ENCODE results near the gene CPLX3.

The CPLX3 gene

DNA sequence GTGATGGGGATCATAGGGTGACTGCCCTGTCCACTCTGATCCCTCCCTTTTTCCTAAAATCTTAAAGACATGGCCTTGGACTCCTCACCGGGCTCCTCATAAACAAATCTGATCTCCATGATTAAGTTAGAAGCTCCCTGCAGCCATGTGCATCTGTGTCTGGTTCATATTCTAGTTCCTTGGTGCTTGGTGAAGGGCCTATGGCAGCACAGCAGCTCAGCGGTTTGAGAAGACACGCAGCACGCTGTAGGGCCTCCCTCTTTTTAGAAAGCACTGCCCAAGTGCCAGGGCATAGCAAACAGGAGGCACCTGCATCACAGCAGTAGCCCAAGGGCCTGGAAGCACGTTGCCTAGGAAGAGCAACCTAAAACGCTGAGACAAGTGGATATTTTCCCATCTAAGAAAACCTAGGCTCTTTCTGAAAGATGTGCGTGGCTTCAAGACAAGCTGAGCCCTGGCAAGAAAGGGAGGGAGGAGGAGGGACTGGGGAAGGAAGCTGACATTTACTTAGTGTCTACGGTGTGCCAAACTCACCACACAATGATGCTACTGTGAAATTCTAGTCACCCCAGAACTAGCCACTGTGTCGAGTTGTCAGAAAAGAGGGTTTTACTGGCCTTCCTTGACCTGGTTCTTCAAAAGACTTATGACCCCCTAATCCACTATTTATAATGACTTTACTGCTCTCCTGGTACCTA lies 31.4 kb downstream of the CPLX3 start:
- TF ChIP-seq, protein P1, sequence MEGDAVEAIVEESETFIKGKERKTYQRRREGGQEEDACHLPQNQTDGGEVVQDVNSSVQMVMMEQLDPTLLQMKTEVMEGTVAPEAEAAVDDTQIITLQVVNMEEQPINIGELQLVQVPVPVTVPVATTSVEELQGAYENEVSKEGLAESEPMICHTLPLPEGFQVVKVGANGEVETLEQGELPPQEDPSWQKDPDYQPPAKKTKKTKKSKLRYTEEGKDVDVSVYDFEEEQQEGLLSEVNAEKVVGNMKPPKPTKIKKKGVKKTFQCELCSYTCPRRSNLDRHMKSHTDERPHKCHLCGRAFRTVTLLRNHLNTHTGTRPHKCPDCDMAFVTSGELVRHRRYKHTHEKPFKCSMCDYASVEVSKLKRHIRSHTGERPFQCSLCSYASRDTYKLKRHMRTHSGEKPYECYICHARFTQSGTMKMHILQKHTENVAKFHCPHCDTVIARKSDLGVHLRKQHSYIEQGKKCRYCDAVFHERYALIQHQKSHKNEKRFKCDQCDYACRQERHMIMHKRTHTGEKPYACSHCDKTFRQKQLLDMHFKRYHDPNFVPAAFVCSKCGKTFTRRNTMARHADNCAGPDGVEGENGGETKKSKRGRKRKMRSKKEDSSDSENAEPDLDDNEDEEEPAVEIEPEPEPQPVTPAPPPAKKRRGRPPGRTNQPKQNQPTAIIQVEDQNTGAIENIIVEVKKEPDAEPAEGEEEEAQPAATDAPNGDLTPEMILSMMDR (IDR thresholded peaks at IDR 0.05; ENCODE audit: low read depth, low read length) = no peak
- H3K4me3 ChIP-seq (replicated peaks in 1 of 2; ENCODE audit: low read depth in 2 of 2, low read length in 2 of 2) = no peak overlapping the region
- DNase-seq (ENCODE audit: low read depth in 2 of 2) = no peak

DNA sequence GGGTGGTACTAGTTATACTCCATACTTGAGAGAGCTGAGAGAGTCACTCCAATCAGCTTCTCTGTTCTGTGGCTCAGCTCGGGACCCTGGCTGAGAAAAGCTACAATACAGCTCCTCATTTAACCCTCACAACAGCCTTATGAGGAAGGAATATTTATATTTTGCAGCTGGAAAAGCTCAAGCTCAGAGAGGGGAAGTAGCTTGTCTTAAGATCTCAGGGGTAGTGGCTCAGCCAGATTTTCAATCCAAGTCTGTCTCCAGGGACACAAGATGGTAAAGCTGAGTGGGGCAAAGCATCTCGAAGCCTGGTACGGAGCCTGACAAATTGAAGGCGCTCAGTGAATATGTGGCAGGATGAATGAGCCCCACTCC lies 31.9 kb downstream of the CPLX3 start:
- TF ChIP-seq, protein P1 (IDR thresholded peaks at IDR 0.05; ENCODE audit: low read depth, low read length) = no peak
- no peak for DNase-seq (ENCODE audit: low read depth in 2 of 2)
- H3K4me3 ChIP-seq (replicated peaks in 1 of 2; ENCODE audit: low read depth in 2 of 2, low read length in 2 of 2) = no peak overlapping the region

DNA sequence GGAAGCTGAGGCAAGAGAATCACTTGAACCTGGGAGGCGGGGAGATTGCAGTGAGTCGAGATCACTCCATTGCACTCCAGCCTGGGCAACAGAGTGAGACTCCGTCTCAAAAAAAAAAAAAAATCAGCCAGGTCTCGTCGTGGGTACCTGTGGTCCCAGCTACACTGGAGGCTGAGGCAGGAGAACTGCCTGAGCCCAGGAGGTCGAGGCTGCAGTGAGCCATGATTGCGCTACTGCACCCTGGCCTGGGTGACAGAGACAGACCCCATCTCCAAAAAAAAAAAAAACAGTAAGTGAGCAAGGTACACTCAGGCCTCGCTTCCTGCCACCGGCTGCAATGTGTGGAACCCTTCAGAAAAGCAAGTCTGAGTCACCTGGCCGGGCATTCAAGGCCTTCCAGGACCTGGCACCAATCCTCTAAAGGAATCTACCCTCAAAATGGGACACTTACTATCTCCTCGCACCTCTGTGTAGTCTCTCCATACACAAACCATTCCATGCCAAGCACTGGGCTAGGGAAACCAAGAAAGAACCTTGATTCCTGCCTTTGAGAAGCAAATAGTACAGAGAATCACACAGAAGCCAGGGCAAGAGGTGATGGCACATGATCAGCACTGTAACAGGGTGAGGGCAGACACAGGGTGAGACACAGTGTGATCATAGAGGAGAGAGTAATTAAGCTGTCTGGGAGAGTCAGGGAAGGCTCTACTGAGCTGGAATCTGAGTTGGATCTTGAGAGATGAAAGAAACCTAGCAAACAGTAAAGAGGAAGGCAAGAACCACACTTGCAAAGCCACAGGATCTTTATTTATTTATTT lies 37.0 kb downstream of the CPLX3 start:
- TF ChIP-seq, protein P1 (IDR thresholded peaks at IDR 0.05; ENCODE audit: low read depth, low read length) = no peak
- peak in 1 of 2 donors; percentile 40 for DNase-seq (ENCODE audit: low read depth in 2 of 2)
- no peak overlapping the region for H3K4me3 ChIP-seq (replicated peaks in 1 of 2; ENCODE audit: low read depth in 2 of 2, low read length in 2 of 2)

DNA sequence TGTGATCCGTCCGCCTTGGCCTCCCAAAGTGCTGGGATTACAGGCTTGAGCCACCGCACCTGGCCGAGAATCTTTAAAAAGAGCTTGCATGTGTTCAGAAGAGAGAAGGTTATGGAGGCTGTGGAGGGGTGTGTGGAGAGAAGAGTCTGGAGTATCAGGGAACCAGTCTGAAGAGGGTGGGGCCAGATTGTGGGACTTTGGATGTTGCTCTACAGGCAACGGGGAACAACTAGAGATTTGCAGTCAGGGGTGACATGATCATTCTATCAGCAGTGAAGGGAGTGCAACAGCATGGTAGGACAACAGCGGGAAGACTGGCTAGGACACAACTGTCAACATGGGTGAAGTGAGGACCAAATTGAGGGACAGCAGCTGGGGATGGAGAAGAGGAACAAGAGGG lies 37.9 kb downstream of the CPLX3 start:
- TF ChIP-seq, protein P1 (IDR thresholded peaks at IDR 0.05; ENCODE audit: low read depth, low read length) = no peak
- H3K4me3 ChIP-seq (replicated peaks in 1 of 2; ENCODE audit: low read depth in 2 of 2, low read length in 2 of 2) = no peak overlapping the region
- no peak for DNase-seq (ENCODE audit: low read depth in 2 of 2)

DNA sequence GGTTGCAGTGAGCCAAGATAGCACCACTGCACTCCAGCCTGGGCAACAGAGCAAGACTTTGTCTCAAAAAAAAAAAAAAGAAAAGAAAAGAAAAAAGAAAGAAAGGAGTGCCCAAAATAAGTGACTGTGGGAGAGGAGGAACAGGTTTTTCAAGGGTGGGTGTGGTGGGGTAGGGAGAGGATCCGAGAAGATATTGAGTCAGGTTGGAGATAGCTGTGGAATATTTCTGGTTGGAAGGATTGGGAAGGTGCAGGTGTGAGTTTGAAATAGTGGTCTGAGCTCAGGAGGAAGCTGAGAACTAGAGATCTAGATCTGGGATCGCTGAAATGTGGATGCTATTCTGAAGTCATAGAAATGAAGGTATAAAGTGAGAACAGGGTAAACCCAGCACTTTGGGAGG lies 38.9 kb downstream of the CPLX3 start:
- no peak for DNase-seq (ENCODE audit: low read depth in 2 of 2)
- TF ChIP-seq, protein P1 (IDR thresholded peaks at IDR 0.05; ENCODE audit: low read depth, low read length) = no peak
- H3K4me3 ChIP-seq (replicated peaks in 1 of 2; ENCODE audit: low read depth in 2 of 2, low read length in 2 of 2) = no peak overlapping the region

DNA sequence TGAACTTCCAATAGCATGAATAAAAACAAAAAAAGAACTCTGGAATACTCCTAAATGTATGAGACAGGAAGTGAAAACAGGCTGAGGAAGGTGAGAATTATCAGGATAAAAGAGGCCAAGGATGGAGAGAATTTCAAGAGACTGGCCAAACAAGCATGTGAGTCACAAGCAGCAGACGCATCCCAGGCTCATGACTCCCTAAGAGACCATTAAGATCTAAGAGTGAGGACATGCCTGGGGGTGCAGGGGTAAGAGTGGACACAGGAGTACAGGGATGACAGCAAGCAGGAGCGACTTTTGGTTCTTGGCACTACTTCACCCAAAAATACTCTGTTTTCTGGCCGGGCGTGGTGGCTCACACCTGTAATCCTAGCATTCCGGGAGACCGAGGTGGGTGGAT lies 39.7 kb downstream of the CPLX3 start:
- DNase-seq (ENCODE audit: low read depth in 2 of 2) = peak; percentile 49 to 73
- TF ChIP-seq, protein P1 (IDR thresholded peaks at IDR 0.05; ENCODE audit: low read depth, low read length) = no peak
- no peak overlapping the region for H3K4me3 ChIP-seq (replicated peaks in 1 of 2; ENCODE audit: low read depth in 2 of 2, low read length in 2 of 2)
